ENCODE results near the gene ADGRD2.

DNA sequence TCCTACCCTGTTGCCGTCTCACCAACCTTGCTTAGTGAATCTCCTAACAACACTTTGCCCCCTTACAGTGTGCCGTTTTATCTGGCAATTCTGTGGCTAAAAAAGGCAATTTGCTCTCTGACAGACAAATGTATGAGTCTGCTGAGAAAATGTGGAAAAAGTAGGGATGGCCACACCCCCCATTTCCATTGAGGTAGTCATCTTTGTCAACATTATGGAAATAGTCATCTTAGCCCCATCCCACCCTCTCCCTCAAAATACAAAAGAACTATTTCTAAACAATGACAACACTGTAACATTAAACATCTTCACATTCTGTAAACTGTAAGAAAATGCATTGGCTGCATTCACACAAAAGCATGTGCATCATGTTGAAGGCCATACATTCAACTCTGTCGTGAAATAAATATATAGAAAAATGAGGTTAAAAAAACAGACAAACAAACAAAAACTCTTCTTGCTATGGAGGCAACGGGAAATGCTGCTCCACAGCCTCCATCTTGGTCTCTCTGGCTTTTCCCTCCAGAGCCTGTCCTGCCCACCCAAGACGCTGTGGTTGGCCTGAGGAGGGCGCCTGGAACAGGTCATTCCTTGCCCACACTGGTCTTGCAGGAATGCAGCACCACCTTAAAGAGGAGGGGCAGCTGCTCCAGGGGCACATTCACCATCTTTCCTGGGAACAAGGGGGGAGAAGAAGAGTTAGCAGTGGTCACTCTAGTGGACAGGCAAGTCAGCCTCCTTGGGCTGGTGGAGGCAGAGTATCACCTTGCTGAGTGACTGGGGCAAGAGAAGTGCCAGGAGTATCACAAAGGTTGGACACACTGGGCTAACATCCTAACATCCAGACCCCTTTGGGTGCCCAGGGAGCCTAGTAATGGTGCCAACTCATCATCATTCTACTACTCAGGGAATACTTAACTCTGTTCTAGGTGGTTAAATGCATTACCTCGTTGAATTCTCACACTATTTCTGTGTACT, 72.2 kb downstream of the ADGRD2 start:
- TF ChIP-seq, protein P1, sequence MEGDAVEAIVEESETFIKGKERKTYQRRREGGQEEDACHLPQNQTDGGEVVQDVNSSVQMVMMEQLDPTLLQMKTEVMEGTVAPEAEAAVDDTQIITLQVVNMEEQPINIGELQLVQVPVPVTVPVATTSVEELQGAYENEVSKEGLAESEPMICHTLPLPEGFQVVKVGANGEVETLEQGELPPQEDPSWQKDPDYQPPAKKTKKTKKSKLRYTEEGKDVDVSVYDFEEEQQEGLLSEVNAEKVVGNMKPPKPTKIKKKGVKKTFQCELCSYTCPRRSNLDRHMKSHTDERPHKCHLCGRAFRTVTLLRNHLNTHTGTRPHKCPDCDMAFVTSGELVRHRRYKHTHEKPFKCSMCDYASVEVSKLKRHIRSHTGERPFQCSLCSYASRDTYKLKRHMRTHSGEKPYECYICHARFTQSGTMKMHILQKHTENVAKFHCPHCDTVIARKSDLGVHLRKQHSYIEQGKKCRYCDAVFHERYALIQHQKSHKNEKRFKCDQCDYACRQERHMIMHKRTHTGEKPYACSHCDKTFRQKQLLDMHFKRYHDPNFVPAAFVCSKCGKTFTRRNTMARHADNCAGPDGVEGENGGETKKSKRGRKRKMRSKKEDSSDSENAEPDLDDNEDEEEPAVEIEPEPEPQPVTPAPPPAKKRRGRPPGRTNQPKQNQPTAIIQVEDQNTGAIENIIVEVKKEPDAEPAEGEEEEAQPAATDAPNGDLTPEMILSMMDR (optimal IDR thresholded peaks at IDR 0.05 in 1 of 3, IDR thresholded peaks at IDR 0.05 in 1 of 3, conservative IDR thresholded peaks at IDR 0.05 in 1 of 3; ENCODE audit: extremely low read depth in 1 of 3, insufficient read depth in 2 of 3, low read length in 3 of 3) = peak in 1 of 3 experiments; percentile 21
- no peak for TF ChIP-seq EZH2 (IDR thresholded peaks at IDR 0.05; ENCODE audit: low read length)

Data from keratinocyte (primary cell).